Endothelial cell of umbilical vein (primary cell): ENCODE results near the gene NMT2. TPM values are rescaled to one million over a fixed set of nuclear protein-coding genes. Genes with fewer than 3 reads are reported as not detected.

ENCODE experiments used
- BruUV-seq: library from RNA; stranded (reverse); fragments of 400-500 nt; replicated peaks from 2 replicates; lab custom pipeline; 2021; lab: Mats Ljungman, UMichigan
- CTCF ChIA-PET: fragments of 300-600, 350-600 bp; sonication (Branson Sonifier 250); formaldehyde crosslinking; loops from one replicate; lab custom pipeline; 2021; ENCODE audit warnings: antibody characterized with exemption, inconsistent platforms; lab: Charles Lee
- POLR2A ChIA-PET: fragments of 300-600, 350-600 bp; sonication (Branson Sonifier 250); formaldehyde crosslinking; loops from one replicate; lab custom pipeline; 2021; ENCODE audit warnings: antibody characterized with exemption, inconsistent platforms; lab: Charles Lee
- DNase-seq: peaks from one replicate; pipeline ENCODE4 v3.0.0-alpha.2; 2011; ENCODE audit warnings: low read depth, low spot score
- FAIRE-seq: peaks from 2 replicates; lab custom pipeline; 2011; peaks lifted over from hg19 to GRCh38; lab: Jason Lieb, UNC
- H2AFZ ChIP-seq: 2 replicates; pipeline ENCODE4 v1.6.0; 2012; ENCODE audit warnings: low read depth, low read length, control low read depth, inconsistent platforms
- H3K27ac ChIP-seq: 2 replicates; pipeline ENCODE4 v1.5.1; 2011; ENCODE audit warnings: low read depth, mild to moderate bottlenecking, control low read depth, low read length, moderate library complexity; ENCODE audit not compliant: insufficient read depth
- H3K27me3 ChIP-seq, 2 experiments: 2 replicates each; pipeline versions ENCODE4 v1.6.0 to v1.6.1; 2011; ENCODE audit warnings: low read length in 2 of 2, mixed read lengths in 1 of 2; ENCODE audit not compliant: control insufficient read depth in 2 of 2, insufficient read depth in 2 of 2
- H3K36me3 ChIP-seq, 2 experiments: 2 replicates in 1 of 2; 3 replicates in 1 of 2; pipeline ENCODE4 v1.5.1; 2011; ENCODE audit warnings: low read length in 2 of 2, mild to moderate bottlenecking in 1 of 2, moderate library complexity in 1 of 2; ENCODE audit not compliant: control insufficient read depth in 2 of 2, insufficient read depth in 2 of 2; ENCODE audit errors: extremely low read depth in 1 of 2
- H3K4me1 ChIP-seq: 3 replicates; pipeline ENCODE4 v1.5.1; 2011; ENCODE audit warnings: mild to moderate bottlenecking, low read length; ENCODE audit not compliant: control insufficient read depth, insufficient read depth; ENCODE audit errors: extremely low read depth
- H3K4me2 ChIP-seq: 2 replicates; pipeline ENCODE4 v1.6.1; 2011; ENCODE audit warnings: low read length, control low read depth, mixed read lengths; ENCODE audit not compliant: insufficient read depth
- H3K4me3 ChIP-seq, 3 experiments: fragments of 200-600 bp in 1 of 3; sonication (generic), shearing (Covaris generic) in 1 of 3; replicated peaks in 1 of 3; 2 replicates each; pipeline ENCODE4 v1.5.1; 2011 to 2016; ENCODE audit warnings: control low read depth in 3 of 3, low read length in 3 of 3, mild to moderate bottlenecking in 2 of 3, inconsistent platforms in 1 of 3, low read depth in 1 of 3, moderate library complexity in 1 of 3; ENCODE audit not compliant: insufficient read depth in 1 of 3
- H3K79me2 ChIP-seq: 2 replicates; pipeline ENCODE4 v1.6.0; 2012; ENCODE audit warnings: low read length, inconsistent platforms; ENCODE audit not compliant: control insufficient read depth, insufficient read depth
- H3K9ac ChIP-seq: replicated peaks from 2 replicates; pipeline ENCODE3; 2011; ENCODE audit warnings: low read length, control low read depth; ENCODE audit not compliant: insufficient read depth; ENCODE audit errors: extremely low read depth
- H3K9me1 ChIP-seq: replicated peaks from 3 replicates; pipeline ENCODE4 v1.6.0; 2011; ENCODE audit warnings: mild to moderate bottlenecking, low read length; ENCODE audit not compliant: control insufficient read depth, insufficient read depth; ENCODE audit errors: extremely low read depth
- H3K9me3 ChIP-seq: replicated peaks from 2 replicates; pipeline ENCODE4 v1.5.1; 2012; ENCODE audit warnings: low read length, inconsistent platforms; ENCODE audit not compliant: control insufficient read depth, insufficient read depth
- H4K20me1 ChIP-seq: replicated peaks from 2 replicates; pipeline ENCODE3; 2011; ENCODE audit warnings: mild to moderate bottlenecking, low read length; ENCODE audit not compliant: control insufficient read depth, insufficient read depth; ENCODE audit errors: extremely low read depth
- FOS ChIP-seq: IDR thresholded peaks from 2 replicates; pipeline ENCODE4 v1.6.1; 2011; ENCODE audit warnings: mild to moderate bottlenecking, low read length, moderate library complexity, borderline replicate concordance; ENCODE audit not compliant: insufficient read depth
- GATA2 ChIP-seq: IDR thresholded peaks from 2 replicates; pipeline ENCODE4 v1.7.0; 2011; ENCODE audit warnings: low read depth, mild to moderate bottlenecking, moderate library complexity, mixed read lengths, low read length; ENCODE audit not compliant: insufficient read length, insufficient read depth
- MAX ChIP-seq: IDR thresholded peaks from 2 replicates; pipeline ENCODE4 v1.6.1; 2011; ENCODE audit not compliant: insufficient read depth, insufficient read length
- POLR2A ChIP-seq: IDR thresholded peaks from 2 replicates; pipeline ENCODE4 v1.6.1; 2012; ENCODE audit warnings: low read depth, mild to moderate bottlenecking, control low read depth, low read length
- dilution Hi-C: fragments of 300-500 bp; cut with MboI; formaldehyde crosslinking; loops from one replicate; pipeline ENCODE4 v1.15.0; 2019; ENCODE audit warnings: low sequenced_read_pairs; ENCODE audit not compliant: extremely low pct_ligation_motif_present
- intact Hi-C: fragments of 100-400 bp; cut with micrococcal nuclease; formaldehyde crosslinking; loops from one replicate; pipeline ENCODE4 v1.10.0; 2022
- polyA plus RNA-seq, 4 experiments: library from polyadenylated mRNA; depleted of rRNA in 3 of 4; stranded (reverse) in 3 of 4; unstranded in 1 of 4; fragments of >200 nt; gene quantifications; 2 replicates each; pipeline versions ENCODE4 v1.2.1 to v1.2.3, GENCODE V29; 2011 to 2012; ENCODE audit warnings: missing spikeins in 1 of 4
- total RNA-seq: library from RNA; stranded (reverse); gene quantifications from 2 replicates; pipeline ENCODE4 v1.2.3, GENCODE V29; 2021

The NMT2 gene
- total and polyA plus RNA-seq, 2 donors (not counting 3 experiments of a cell fraction or from before 2014, with no cell fraction given): 39.0 to 109 TPM

DNA sequence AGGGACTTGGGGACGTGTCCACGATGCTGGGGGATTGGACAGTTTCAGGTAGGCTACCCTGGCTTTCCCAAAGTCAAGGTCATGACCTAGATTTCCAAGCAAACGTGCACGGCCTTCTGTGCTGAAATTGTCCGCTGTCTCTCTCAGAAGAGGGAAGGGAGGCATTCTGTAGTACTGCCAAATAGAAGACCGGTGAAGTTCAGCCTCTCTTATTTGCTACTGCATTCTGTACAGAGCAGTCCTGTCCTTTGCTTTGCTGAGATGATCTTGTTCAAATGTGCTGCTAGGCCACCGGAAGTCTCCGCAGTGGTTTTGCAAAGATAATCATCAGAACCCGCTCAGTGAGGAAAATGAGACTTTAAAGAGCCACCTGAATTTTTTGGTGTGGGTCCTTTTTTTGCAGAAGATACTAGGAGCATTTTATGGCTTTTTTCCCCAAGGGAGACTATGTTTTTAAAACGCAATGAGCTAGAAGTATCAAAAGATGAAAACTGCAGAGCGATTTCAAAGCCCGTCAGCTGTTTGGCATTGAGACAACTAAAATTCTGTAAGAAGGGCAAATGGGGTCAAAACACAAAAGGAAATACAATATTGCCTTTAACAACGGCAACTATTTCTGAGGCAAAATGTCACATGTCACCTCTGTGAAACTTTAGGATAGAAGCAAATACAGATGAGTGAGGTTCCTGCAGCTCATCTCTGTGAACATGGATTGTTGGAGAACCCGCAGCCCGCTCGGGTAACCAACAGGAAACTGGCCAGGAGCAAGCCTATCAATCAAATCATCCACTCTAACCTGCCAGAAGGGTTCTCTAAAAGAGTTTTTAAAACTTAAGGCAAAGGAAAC lies 1.3 kb upstream of the NMT2 start:
- peaks cover 10% of the 10 kb centered on the region for H4K20me1 ChIP-seq
- no peaks in the 10 kb centered on the region for H3K36me3 ChIP-seq
- H3K27me3 ChIP-seq: no peaks in the 10 kb centered on the region
- H3K4me2 ChIP-seq: peak overlapping the region; percentile 90
- H3K79me2 ChIP-seq: peaks cover 36% of the 10 kb centered on the region
- POLR2A ChIA-PET: interaction anchor here (0.8 to 1.1 kb wide), 2 partner anchors 27 to 200 kb away, joined by 3 to 9 read pairs; no protein-coding TSS in a partner anchor
- DNase-seq (peak; percentile 54), FAIRE-seq (peak; percentile 61)
- no peaks in the 10 kb centered on the region for H3K9me1 ChIP-seq
- peaks cover 35% of the 10 kb centered on the region for H3K4me1 ChIP-seq
- peak overlapping the region; percentile 44 for H3K27ac ChIP-seq
- CTCF ChIA-PET: interaction anchor here (1.0 to 4.3 kb wide), 8 partner anchors 18 to 201 kb away, joined by 3 to 23 read pairs (median 6); partner anchors contain the start of gene FAM171A1
- intact Hi-C loops: loop anchor here (1.0 to 5.0 kb wide), 2 partner anchors 26 to 218 kb away; no protein-coding TSS in a partner anchor
- TF ChIP-seq GATA2: peak; percentile 86
- no peak for TF ChIP-seq FOS
- no peak for TF ChIP-seq POLR2A
- TF ChIP-seq MAX: no peak
- BruUV-seq: no TSS peak
- H3K4me3 ChIP-seq: peak overlapping the region in 1 of 3 experiments; percentile 41
- peak overlapping the region; percentile 78 for H2AFZ ChIP-seq
- dilution Hi-C loops: no loop called here
- no peaks in the 10 kb centered on the region for H3K9me3 ChIP-seq
- H3K9ac ChIP-seq: peak overlapping the region; percentile 39
